Activated CD4-positive, CD25-positive, alpha-beta regulatory T cell (primary cell): ENCODE data around the gene MAP3K14.
A peak's percentile ranks its signal among the peaks of the same experiment; 100 is the strongest.

Experiments
- DNase-seq, 4 experiments: peaks; one replicate each; lab custom pipeline; 2025; lab: John Stamatoyannopoulos, UW

Gene MAP3K14

GRCh38 chr17:45282683-45283644, 33.9 kb downstream of the MAP3K14 start:
- no peak for DNase-seq

DNA sequence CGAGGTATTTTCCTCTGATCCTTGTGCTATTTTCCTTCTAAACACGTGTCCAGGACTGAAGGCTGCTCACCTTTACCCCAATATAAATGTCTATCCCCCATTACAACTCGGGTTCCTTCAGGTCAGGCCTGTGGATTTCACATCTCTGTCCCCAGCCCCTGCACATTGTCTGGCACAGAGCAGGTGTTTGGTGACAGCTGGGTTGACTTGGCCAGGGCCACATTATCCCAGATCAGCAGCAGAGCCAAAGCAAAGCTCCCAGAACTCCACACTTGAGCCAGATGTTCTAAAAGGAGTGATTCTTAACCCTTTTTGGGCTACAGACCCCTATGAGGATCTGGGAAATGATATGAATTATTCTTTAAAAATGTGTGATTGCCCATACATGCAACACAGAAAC, 36.9 kb downstream of the MAP3K14 start:
- DNase-seq: no peak

DNA sequence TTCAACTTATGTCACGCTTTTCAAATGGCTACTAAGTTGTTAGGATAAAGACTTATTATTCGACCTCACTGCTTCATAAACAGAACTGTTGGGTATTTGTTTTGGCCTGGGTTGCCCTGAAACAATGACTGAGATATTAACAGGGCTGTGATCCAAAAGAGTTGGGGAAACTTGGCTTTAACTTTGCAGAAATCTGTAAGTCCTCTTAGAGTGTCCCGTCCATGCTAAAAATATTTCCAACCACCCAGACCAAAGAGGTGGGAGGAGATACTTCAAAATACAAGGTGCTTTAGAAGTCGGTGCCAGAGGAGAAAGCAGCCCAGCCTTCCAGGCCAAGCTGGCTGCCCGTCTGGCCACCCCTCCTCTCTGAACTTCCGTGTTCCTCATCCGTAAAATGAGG, 38.8 kb downstream of the MAP3K14 start:
- DNase-seq: no peak

GRCh38 chr17:45277216-45277849, 39.5 kb downstream of the MAP3K14 start:
- DNase-seq: peak; percentile 75 to 86 (median 82)

- no peak for DNase-seq
Observed at GRCh38 chr17:45276031-45276430, 40.8 kb downstream of the MAP3K14 start.

- no peak for DNase-seq
Observed at GRCh38 chr17:45274033-45274432, 42.8 kb downstream of the MAP3K14 start.

GRCh38 chr17:45273551-45273957, 43.3 kb downstream of the MAP3K14 start:
- DNase-seq: no peak

DNA sequence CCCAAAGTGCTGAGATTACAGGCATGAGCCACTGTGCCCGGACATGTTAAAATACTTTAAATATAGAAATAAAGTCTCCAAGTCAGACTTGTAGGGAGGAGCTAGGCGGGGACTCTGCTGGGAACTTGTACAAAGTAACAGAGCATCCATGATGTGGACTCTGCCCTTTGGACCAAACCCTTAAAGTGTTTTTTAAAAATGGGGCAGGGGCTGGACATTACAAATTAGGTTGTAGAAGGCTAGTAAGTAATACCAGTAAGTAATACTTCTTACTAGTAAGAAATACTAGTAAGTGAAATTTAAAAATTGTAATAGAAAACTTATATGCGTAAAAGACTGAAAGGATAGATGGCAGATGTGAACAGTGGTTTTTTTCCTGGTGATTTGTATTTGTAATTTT, 45.2 kb downstream of the MAP3K14 start:
- no peak for DNase-seq

DNA sequence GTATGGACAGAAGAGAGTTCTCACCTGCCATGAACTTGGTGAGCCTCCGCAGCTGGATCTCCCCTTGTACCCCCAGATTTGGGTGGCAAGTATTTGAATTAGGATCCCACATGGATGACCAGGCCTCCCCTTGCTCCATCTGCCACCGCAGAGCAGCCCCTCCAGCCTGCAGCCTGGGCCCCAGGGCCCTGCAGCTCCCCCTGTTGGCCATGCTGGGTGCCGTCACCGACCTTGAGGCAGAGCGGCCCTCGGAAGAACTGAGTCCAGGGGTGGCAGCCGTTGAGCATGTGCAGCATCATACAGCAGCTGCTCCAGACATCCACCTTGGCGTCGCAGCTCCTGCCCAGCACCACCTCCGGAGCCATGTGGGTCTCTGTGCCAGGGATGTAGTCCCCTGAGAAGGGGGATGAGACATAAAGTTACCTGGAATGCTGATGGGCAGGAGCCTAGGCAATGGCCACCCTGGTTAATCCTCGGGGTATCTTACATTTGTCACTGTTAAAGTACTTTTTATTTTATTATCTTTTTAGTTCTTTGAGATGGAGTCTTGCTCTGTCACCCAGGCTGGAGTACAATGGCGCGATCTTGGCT, 45.9 kb downstream of the MAP3K14 start:
- DNase-seq: peak in 3 of 4 experiments; percentile 16 to 25 (median 25)

DNA sequence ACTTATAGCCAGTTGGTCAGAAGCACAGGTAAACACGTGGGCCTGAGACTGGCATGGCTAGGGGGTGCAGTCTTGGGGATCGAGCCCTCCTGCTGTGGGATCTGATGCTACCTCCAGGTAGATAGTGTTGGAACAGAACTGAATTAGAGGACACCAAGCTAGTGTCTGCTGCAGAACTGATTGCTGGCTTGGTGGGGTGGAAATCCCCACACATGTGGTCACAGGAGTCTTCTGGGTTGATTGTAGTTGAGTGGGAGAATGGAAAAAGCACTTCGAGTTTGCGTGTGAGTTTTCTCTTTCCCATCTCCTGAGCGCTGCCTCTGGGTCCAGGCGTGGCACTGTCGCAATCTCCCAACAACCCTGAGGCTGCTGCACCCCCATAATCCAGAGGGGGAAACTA, 46.9 kb downstream of the MAP3K14 start:
- DNase-seq: no peak

GRCh38 chr17:45267436-45268055, 49.3 kb downstream of the MAP3K14 start:
- DNase-seq: no peak

DNA sequence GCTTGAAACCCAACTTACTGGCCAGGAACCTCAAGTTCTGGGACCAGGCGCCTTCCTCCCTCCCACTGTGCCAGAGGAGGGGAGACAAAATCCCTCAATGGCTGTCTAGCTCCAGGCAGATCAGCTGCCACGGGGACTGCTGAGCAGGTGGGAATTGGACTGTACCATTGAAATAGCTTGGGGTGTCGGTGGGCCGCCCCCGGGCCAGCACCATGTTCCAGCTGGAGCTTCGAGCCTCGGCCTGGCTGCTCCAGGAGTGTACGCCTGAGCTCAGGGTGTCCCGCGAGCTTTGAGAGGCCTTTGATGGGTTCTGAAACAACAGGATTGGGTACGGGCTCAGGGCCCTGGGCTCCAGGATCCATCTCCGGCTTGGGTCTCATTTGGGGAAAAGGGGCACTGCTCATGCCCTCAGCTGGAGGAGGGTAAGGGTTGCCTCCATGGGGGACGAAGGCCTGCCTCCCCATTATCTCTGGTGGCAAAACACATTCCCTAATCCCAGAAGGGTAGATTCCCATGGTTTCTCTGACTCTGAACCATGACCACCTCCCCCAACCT, 50.4 kb downstream of the MAP3K14 start:
- DNase-seq: no peak

- no peak for DNase-seq
Observed at GRCh38 chr17:45265821-45266220, 51.0 kb downstream of the MAP3K14 start.

DNA sequence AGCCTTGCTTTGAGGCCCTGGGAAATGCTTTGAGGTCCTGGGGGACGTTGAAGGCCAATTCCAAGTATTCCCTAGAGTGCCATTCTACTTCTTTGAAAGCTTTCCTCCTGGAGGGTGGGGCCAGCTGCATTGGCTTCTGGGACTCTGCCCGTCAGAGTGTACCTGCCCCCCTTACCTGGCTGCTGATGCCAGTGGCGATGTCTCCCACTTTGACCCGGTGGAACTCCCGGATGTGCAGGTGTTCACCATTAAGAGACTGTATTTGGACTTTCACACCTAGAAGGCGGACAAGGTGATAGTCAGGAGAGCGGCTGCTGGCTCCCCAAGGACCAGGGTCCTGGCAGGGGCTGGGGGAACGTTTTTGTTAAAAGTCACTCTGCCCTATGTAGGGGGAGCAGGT, 51.8 kb downstream of the MAP3K14 start:
- DNase-seq: no peak

DNA sequence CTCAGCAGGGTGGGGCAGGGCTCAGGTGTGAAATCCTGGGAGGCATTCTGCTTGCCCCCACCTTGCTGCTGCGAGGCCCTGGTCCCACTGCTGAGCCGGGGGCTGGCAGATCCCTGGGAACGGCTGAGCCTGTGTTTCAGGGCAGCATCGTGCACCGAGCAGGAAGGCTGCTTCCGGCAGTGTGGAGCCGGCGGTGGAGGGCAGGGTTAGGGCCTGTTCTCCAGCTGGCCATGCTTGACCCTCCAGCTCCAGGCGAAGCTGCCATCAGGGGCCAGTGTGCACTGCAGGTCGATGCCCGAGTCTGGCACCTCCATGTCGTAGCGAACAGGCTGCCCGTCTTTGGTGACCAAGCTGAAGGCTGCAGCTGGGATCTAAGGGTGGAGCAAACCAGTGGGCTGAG, 52.4 kb downstream of the MAP3K14 start:
- DNase-seq: no peak

DNA sequence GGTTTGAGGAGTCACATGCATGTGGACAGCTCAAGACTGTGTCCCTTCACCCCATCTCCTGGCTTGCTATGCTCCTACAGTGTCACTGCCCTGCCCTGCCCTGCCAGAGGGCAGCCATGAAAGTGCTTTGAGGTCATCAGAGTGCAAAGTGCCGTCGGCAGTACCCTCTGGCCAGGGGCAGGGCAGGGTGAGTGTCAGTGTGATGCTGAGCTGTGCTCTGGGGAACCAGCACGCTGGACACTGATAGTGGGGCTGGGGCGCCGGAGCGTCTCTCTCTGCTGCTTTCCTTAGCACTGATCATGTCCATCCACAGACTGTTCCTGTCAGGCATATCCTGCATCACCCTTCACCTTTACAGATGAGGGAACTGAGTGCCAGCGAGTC, 53.4 kb downstream of the MAP3K14 start:
- DNase-seq: no peak

- DNase-seq: no peak
Observed at GRCh38 chr17:45262516-45263476, 54.0 kb downstream of the MAP3K14 start.

DNA sequence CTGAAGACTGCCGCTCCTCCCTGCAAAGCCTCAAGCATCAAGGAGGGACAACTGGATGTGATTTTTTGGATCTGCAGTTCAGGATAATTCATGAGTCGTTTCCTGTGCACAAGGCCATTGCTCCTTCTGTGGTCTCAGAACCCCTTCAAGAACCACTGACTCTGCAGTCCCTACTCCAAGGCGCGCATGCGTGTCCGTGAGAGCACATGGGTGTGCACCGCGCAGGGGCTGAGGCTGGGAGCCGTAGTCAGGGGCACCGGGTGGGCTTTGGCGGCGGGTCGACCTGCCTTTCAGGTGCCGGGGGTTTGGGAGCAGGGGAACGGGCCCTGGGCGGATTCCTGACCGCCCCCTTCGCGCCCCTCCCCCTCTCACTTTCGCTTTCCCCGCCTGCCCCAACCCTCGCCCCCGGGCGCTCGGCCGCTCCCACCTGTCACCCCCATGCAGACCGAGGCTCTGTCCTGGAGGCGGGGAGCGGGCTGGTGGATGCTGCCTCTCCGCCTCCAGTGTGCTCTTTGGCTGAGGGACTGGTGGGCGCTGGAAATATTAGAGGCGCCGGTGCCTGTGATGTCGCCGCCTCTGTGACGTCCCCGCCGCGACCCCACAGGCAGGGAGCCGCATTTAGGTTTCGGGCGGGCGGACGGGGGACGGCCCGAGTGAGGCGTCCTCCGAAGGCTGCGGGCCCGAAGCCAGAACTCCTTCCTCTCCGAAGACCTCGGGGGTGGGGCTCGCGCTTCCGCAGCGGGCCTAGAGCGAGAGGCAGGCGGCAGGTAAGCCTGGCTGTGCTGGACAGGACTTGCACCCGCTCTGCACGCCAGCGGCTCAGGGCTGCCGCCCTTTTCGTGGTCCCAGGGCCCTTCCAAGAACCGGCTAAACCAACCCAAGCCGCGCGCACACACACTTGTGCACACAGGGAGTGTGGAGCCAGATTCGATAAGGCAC, 55.0 kb downstream of the MAP3K14 start, which contains the start of gene SPATA32:
TSS of gene SPATA32 (minus strand) at position 518 of the 939 bp plus-strand sequence. CDS start at position 440, 78 bp downstream.
- peak; percentile 29 to 59 (median 46) for DNase-seq

- no peak for DNase-seq
Observed at GRCh38 chr17:45260204-45260783, 56.5 kb downstream of the MAP3K14 start.
